ENCODE data around the gene KSR1.

DNA sequence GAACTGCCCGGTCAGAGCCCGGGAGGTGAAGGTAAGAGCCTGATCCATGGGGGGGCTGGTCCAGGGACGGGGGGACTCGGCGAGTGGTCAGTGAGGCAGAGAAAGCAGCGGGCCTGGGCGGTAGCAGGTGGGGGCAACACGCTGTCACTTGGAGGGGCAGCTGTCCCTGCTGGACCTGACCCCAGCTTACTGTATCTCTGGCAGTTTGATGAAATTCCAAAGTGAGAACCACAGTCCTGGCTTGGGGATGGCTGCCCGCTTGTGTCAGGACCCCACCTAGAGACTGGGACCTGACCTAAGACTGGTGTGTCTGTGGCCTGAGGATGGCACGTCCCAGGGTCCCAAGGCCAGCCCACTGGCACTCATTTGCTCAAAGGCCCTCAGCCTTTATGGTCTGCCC lies 35.1 kb upstream of the KSR1 start:
- TF ChIP-seq, protein P1, sequence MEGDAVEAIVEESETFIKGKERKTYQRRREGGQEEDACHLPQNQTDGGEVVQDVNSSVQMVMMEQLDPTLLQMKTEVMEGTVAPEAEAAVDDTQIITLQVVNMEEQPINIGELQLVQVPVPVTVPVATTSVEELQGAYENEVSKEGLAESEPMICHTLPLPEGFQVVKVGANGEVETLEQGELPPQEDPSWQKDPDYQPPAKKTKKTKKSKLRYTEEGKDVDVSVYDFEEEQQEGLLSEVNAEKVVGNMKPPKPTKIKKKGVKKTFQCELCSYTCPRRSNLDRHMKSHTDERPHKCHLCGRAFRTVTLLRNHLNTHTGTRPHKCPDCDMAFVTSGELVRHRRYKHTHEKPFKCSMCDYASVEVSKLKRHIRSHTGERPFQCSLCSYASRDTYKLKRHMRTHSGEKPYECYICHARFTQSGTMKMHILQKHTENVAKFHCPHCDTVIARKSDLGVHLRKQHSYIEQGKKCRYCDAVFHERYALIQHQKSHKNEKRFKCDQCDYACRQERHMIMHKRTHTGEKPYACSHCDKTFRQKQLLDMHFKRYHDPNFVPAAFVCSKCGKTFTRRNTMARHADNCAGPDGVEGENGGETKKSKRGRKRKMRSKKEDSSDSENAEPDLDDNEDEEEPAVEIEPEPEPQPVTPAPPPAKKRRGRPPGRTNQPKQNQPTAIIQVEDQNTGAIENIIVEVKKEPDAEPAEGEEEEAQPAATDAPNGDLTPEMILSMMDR (IDR thresholded peaks at IDR 0.05), result no peak
- TF ChIP-seq POLR2A (IDR thresholded peaks at IDR 0.05), result no peak
